PC-3 (cell line): Measurements from ENCODE around the gene MYO1H.
"Not testable (repeated sequence)": the region's sequence is repeated elsewhere in the genome, so short reads cannot be mapped to it uniquely, and the experiment has no call there.

Experiments
- CTCF ChIP-seq: fragments of 300-600 bp; sonication (generic); conservative IDR thresholded peaks from 2 replicates; pipeline ENCODE4 v1.5.1; 2017; ENCODE audit warnings: antibody characterized with exemption, low read depth, mild to moderate bottlenecking, low read length
- EZH2 ChIP-seq: fragments of 300-600 bp; sonication (generic); IDR thresholded peaks from one replicate; pipeline ENCODE4 v1.6.1; 2017; ENCODE audit warnings: antibody characterized with exemption, mild to moderate bottlenecking, low read length; ENCODE audit not compliant: unreplicated experiment
- EZH2phosphoT487 ChIP-seq: fragments of 300-600 bp; sonication (generic); IDR thresholded peaks from 2 replicates; pipeline ENCODE4 v1.6.1; 2018; ENCODE audit warnings: mild to moderate bottlenecking, antibody characterized with exemption, low read length, borderline replicate concordance

GRCh38 chr12:109428804-109429203 lies 81.1 kb downstream of the MYO1H start:
- not testable (repeated sequence) for TF ChIP-seq CTCF, EZH2, EZH2phosphoT487
